Mesenchymal stem cell (in vitro differentiated cells and primary cell): Measurements from ENCODE around the gene POLA1.

Experiments
- DNase-seq: peaks from one replicate; pipeline ENCODE4 v3.0.0-alpha.2; 2013
- H2AFZ ChIP-seq: one replicate; pipeline ENCODE4 v1.6.1; 2013; ENCODE audit warnings: low read depth, mild to moderate bottlenecking, control low read depth, inconsistent platforms, low read length, moderate library complexity
- H2AK5ac ChIP-seq: 2 replicates; pipeline ENCODE4 v1.6.1; 2013; ENCODE audit warnings: low read length, moderate library complexity, mild to moderate bottlenecking, inconsistent platforms; ENCODE audit not compliant: severe bottlenecking
- H2BK120ac ChIP-seq: one replicate; pipeline ENCODE4 v1.6.1; 2013; ENCODE audit warnings: low read depth, mild to moderate bottlenecking, inconsistent platforms, low read length, moderate library complexity
- H2BK12ac ChIP-seq, 2 experiments: one replicate each; pipeline ENCODE4 v1.6.1; 2013; ENCODE audit warnings: inconsistent platforms in 2 of 2, low read length in 2 of 2, mild to moderate bottlenecking in 2 of 2, moderate library complexity in 2 of 2, control low read depth in 1 of 2
- H2BK15ac ChIP-seq: one replicate; pipeline ENCODE4 v1.6.1; 2013; ENCODE audit warnings: mild to moderate bottlenecking, low read depth, inconsistent platforms; ENCODE audit not compliant: poor library complexity, severe bottlenecking
- H2BK5ac ChIP-seq: 2 replicates; pipeline ENCODE4 v1.6.1; 2013; ENCODE audit warnings: low read depth, mild to moderate bottlenecking, low read length, control low read depth, inconsistent platforms; ENCODE audit not compliant: poor library complexity, severe bottlenecking
- H3K14ac ChIP-seq, 2 experiments: one replicate each; pipeline ENCODE4 v1.6.1; 2013; ENCODE audit warnings: inconsistent platforms in 2 of 2, low read length in 2 of 2, control low read depth in 1 of 2, mild to moderate bottlenecking in 1 of 2, moderate library complexity in 1 of 2
- H3K18ac ChIP-seq, 2 experiments: one replicate each; pipeline ENCODE4 v1.6.1; 2013; ENCODE audit warnings: inconsistent platforms in 2 of 2, low read length in 2 of 2, control low read depth in 1 of 2, low read depth in 1 of 2, mild to moderate bottlenecking in 1 of 2
- H3K23ac ChIP-seq, 2 experiments: one replicate each; pipeline ENCODE4 v1.6.1; 2013; ENCODE audit warnings: inconsistent platforms in 2 of 2, low read length in 2 of 2, mild to moderate bottlenecking in 2 of 2, moderate library complexity in 2 of 2, control low read depth in 1 of 2
- H3K27ac ChIP-seq: 2 replicates; pipeline ENCODE4 v1.5.1; 2013; ENCODE audit warnings: mild to moderate bottlenecking, moderate library complexity, low read length, control low read depth, inconsistent platforms; ENCODE audit not compliant: poor library complexity, severe bottlenecking
- H3K27me3 ChIP-seq, 2 experiments: 2 replicates each; pipeline versions ENCODE4 v1.6.1 to v1.7.0; 2013; ENCODE audit warnings: low read length in 2 of 2, mild to moderate bottlenecking in 2 of 2, moderate library complexity in 2 of 2, control low read depth in 1 of 2, inconsistent platforms in 1 of 2; ENCODE audit not compliant: control insufficient read depth in 1 of 2, insufficient read depth in 1 of 2
- H3K36me3 ChIP-seq, 2 experiments: 2 replicates each; pipeline versions ENCODE4 v1.6.1 to v1.7.0; 2013; ENCODE audit warnings: low read length in 2 of 2, control low read depth in 1 of 2, inconsistent platforms in 1 of 2, low read depth in 1 of 2, mild to moderate bottlenecking in 1 of 2; ENCODE audit not compliant: insufficient read depth in 2 of 2, control insufficient read depth in 1 of 2
- H3K4ac ChIP-seq, 2 experiments: one replicate each; pipeline ENCODE4 v1.6.1; 2013; ENCODE audit warnings: inconsistent platforms in 2 of 2, low read length in 2 of 2, mild to moderate bottlenecking in 2 of 2, moderate library complexity in 2 of 2, control low read depth in 1 of 2, low read depth in 1 of 2
- H3K4me1 ChIP-seq: 2 replicates; pipeline ENCODE4 v1.6.1; 2013; ENCODE audit warnings: low read depth, low read length, control low read depth; ENCODE audit not compliant: control insufficient read depth, insufficient read depth
- H3K4me2 ChIP-seq: 2 replicates; pipeline ENCODE4 v1.6.1; 2013; ENCODE audit warnings: low read length, mild to moderate bottlenecking, inconsistent platforms; ENCODE audit not compliant: poor library complexity, severe bottlenecking
- H3K4me3 ChIP-seq, 2 experiments: 2 replicates each; pipeline versions ENCODE4 v1.5.1 to v1.7.0; 2013; ENCODE audit warnings: low read length in 2 of 2, mild to moderate bottlenecking in 2 of 2, control low read depth in 1 of 2, low read depth in 1 of 2; ENCODE audit not compliant: insufficient read depth in 1 of 2
- H3K79me1 ChIP-seq: replicated peaks from 2 replicates; pipeline ENCODE4 v1.6.1; 2013; ENCODE audit warnings: mild to moderate bottlenecking, control low read depth, low read length, inconsistent platforms; ENCODE audit not compliant: poor library complexity, severe bottlenecking
- H3K9ac ChIP-seq: 2 replicates; pipeline ENCODE4 v1.7.0; 2013; ENCODE audit warnings: mild to moderate bottlenecking, low read length, moderate library complexity
- H3K9me3 ChIP-seq: 2 replicates; pipeline ENCODE4 v1.7.0; 2013; ENCODE audit warnings: mild to moderate bottlenecking, low read length; ENCODE audit not compliant: control insufficient read depth
- H4K8ac ChIP-seq: one replicate; pipeline ENCODE4 v1.6.1; 2013; ENCODE audit warnings: inconsistent platforms, mild to moderate bottlenecking, low read length, moderate library complexity
- H4K91ac ChIP-seq: one replicate; pipeline ENCODE4 v1.6.1; 2013; ENCODE audit warnings: mild to moderate bottlenecking, low read length, inconsistent platforms
- WGBS: methylation state at CpG from one replicate; pipeline ENCODE4 v1.1.7; 2013; ENCODE audit warnings: mixed read lengths; 5-methylcytosine and 5-hydroxymethylcytosine counted together
- small RNA-seq: library from polyadenylated mRNA; stranded (forward); fragments of <200 nt; extraction: miRNeasy Mini kit (QIAGEN cat#:217004); gene quantifications from one replicate; pipeline ENCODE3, GENCODE V24; 2013; ENCODE audit warnings: low read depth

The POLA1 gene

GRCh38 chrX:25039036-25039435 lies 345.3 kb downstream of the POLA1 start:
- H3K9me3 ChIP-seq, result no peaks in the 10 kb centered on the region
- no peak overlapping the region for H3K27ac ChIP-seq
- no peak overlapping the region for H3K9ac ChIP-seq
- no peak overlapping the region for H3K4me2 ChIP-seq
- H2AFZ ChIP-seq, result no peak overlapping the region
- H2AK5ac ChIP-seq, result no peak overlapping the region
- H4K8ac ChIP-seq, result no peak overlapping the region
- H2BK12ac ChIP-seq, result no peak overlapping the region
- peaks cover 0 to 5% of the 10 kb centered on the region in 2 experiments for H3K27me3 ChIP-seq
- H3K36me3 ChIP-seq, result no peaks in the 10 kb centered on the region
- H3K18ac ChIP-seq, result no peak overlapping the region
- no peak overlapping the region for H2BK120ac ChIP-seq
- 81% methylated on average over 10 of the region's 10 CpGs for WGBS
- no peaks in the 10 kb centered on the region for H3K79me1 ChIP-seq
- DNase-seq, result no peak
- no peak overlapping the region for H3K4ac ChIP-seq
- H4K91ac ChIP-seq, result no peak overlapping the region
- no peak overlapping the region for H2BK5ac ChIP-seq
- no peak overlapping the region for H3K14ac ChIP-seq
- H3K4me1 ChIP-seq, result no peaks in the 10 kb centered on the region
- H2BK15ac ChIP-seq, result no peak overlapping the region
- no peak overlapping the region for H3K23ac ChIP-seq
- no peak overlapping the region for H3K4me3 ChIP-seq

GRCh38 chrX:25043192-25043591 lies 349.5 kb downstream of the POLA1 start:
- H3K9ac ChIP-seq, result no peak overlapping the region
- WGBS, result 85% methylated on average over 1 of the region's 1 CpG
- no peak overlapping the region for H3K23ac ChIP-seq
- H3K79me1 ChIP-seq, result no peaks in the 10 kb centered on the region
- no peaks in the 10 kb centered on the region for H3K4me1 ChIP-seq
- H3K4ac ChIP-seq, result no peak overlapping the region
- no peaks in the 10 kb centered on the region for H3K36me3 ChIP-seq
- H3K27ac ChIP-seq, result no peak overlapping the region
- H3K9me3 ChIP-seq, result no peaks in the 10 kb centered on the region
- DNase-seq, result no peak
- H2BK12ac ChIP-seq, result no peak overlapping the region
- H2BK5ac ChIP-seq, result no peak overlapping the region
- no peak overlapping the region for H3K14ac ChIP-seq
- H4K91ac ChIP-seq, result no peak overlapping the region
- no peak overlapping the region for H3K4me3 ChIP-seq
- H3K27me3 ChIP-seq, result peaks cover 0 to 5% of the 10 kb centered on the region in 2 experiments
- no peak overlapping the region for H2AFZ ChIP-seq
- H2BK120ac ChIP-seq, result no peak overlapping the region
- H4K8ac ChIP-seq, result no peak overlapping the region
- H2AK5ac ChIP-seq, result no peak overlapping the region
- H3K18ac ChIP-seq, result no peak overlapping the region
- no peak overlapping the region for H3K4me2 ChIP-seq
- H2BK15ac ChIP-seq, result no peak overlapping the region

Small RNAs within 50 kb of the gene (small RNA-seq; reads per million reads assigned to genes)
- gene SCARNA23, result 1.4 reads per million
